GM12878 (cell line): ENCODE results near the gene TMPRSS15. TPM values are rescaled to one million over a fixed set of nuclear protein-coding genes. Genes with fewer than 3 reads are reported as not detected.

Experiments used
- ATAC-seq: fragments of 200-7000 bp; cut with Tn5 transposase; 3 replicates; pipeline ENCODE4 v1.9.1; 2020; ENCODE audit warnings: mild to moderate bottlenecking, moderate library complexity
- BruUV-seq: library from RNA; stranded (reverse); fragments of 400-500 nt; replicated peaks from 2 replicates; lab custom pipeline; 2021; lab: Mats Ljungman, UMichigan
- CTCF ChIA-PET: fragments of 300-600 bp; sonication (Branson Sonifier 250); formaldehyde crosslinking; extraction: SDS; loops from one replicate; lab custom pipeline; 2021; ENCODE audit warnings: inconsistent platforms; lab: Yijun Ruan, JAX
- POLR2A ChIA-PET: fragments of 350-600 bp; formaldehyde crosslinking; extraction: SDS; loops from one replicate; lab custom pipeline; 2021; ENCODE audit warnings: inconsistent platforms; lab: Charles Lee
- RAD21 ChIA-PET: fragments of 300-600 bp; sonication (Branson Sonifier 250); formaldehyde crosslinking; loops from one replicate; lab custom pipeline; 2023; ENCODE audit warnings: antibody characterized with exemption; ENCODE audit not compliant: unreplicated experiment; lab: Charles Lee
- SMC1A ChIA-PET: fragments of 300-600 bp; sonication (Branson Sonifier 250); formaldehyde crosslinking; loops from one replicate; lab custom pipeline; 2023; ENCODE audit not compliant: unreplicated experiment, uncharacterized antibody; lab: Charles Lee
- DNase-seq: peaks from one replicate; pipeline ENCODE4 v3.0.0-alpha.2; 2011; ENCODE audit warnings: low read depth, low spot score
- FAIRE-seq: peaks from 3 replicates; lab custom pipeline; 2011; peaks lifted over from hg19 to GRCh38; lab: Jason Lieb, UNC
- H2AFZ ChIP-seq: 2 replicates; pipeline ENCODE4 v1.6.0; 2011; ENCODE audit warnings: low read depth, low read length, control low read depth; ENCODE audit not compliant: control insufficient read depth
- H3K27ac ChIP-seq: 2 replicates; pipeline ENCODE4 v1.5.1; 2011; ENCODE audit warnings: control low read depth; ENCODE audit not compliant: control insufficient read depth, insufficient read depth
- H3K27me3 ChIP-seq, 2 experiments: replicated peaks in 1 of 2; 2 replicates each; pipeline versions ENCODE4 v1.6.0 to v1.6.1; 2011; ENCODE audit warnings: low read length in 1 of 2; ENCODE audit not compliant: control insufficient read depth in 2 of 2, insufficient read depth in 2 of 2
- H3K36me3 ChIP-seq, 2 experiments: 2 replicates each; pipeline ENCODE4 v1.5.1; 2011; ENCODE audit warnings: low read length in 1 of 2; ENCODE audit not compliant: control insufficient read depth in 2 of 2, insufficient read depth in 2 of 2
- H3K4me1 ChIP-seq: 2 replicates; pipeline ENCODE4 v1.6.1; 2011; ENCODE audit warnings: mild to moderate bottlenecking, low read length, moderate library complexity, mixed read lengths; ENCODE audit not compliant: control insufficient read depth, insufficient read depth
- H3K4me2 ChIP-seq: 2 replicates; pipeline ENCODE4 v1.6.0; 2011; ENCODE audit warnings: control low read depth; ENCODE audit not compliant: control insufficient read depth, insufficient read depth
- H3K4me3 ChIP-seq: fragments of 200-600 bp; sonication (generic); 2 replicates; pipeline ENCODE4 v1.5.1; 2016
- H3K79me2 ChIP-seq: 2 replicates; pipeline ENCODE4 v1.6.0; 2011; ENCODE audit warnings: low read length; ENCODE audit not compliant: control insufficient read depth, insufficient read depth
- H3K9ac ChIP-seq: 2 replicates; pipeline ENCODE4 v1.8.0; 2011; ENCODE audit warnings: low read length, control low read depth, mixed read lengths; ENCODE audit not compliant: control insufficient read depth, insufficient read depth
- H3K9me3 ChIP-seq: replicated peaks from 3 replicates; pipeline ENCODE4 v1.5.1; 2011; ENCODE audit warnings: mild to moderate bottlenecking, low read length; ENCODE audit not compliant: control insufficient read depth, insufficient read depth
- H4K20me1 ChIP-seq: 2 replicates; pipeline ENCODE4 v1.6.0; 2011; ENCODE audit not compliant: control insufficient read depth, insufficient read depth
- ATF7 ChIP-seq: fragments of 450-650 bp; IDR thresholded peaks from 2 replicates; pipeline ENCODE4 v1.6.1; 2016; ENCODE audit warnings: low read depth, mild to moderate bottlenecking
- CBFB ChIP-seq: IDR thresholded peaks from 2 replicates; pipeline ENCODE4 v1.6.1; 2016; ENCODE audit warnings: antibody characterized with exemption, low read depth
- CBX5 ChIP-seq: sonication (generic); IDR thresholded peaks from 2 replicates; pipeline ENCODE4 v1.6.1; 2016; ENCODE audit warnings: low read depth, moderate library complexity, mild to moderate bottlenecking, inconsistent platforms
- CEBPZ ChIP-seq: fragments of 150-350 bp; IDR thresholded peaks from 2 replicates; pipeline ENCODE4 v1.6.1; 2016; ENCODE audit warnings: low read depth, low read length
- E4F1 ChIP-seq: fragments of 450-650 bp; IDR thresholded peaks from 2 replicates; pipeline ENCODE4 v1.6.1; 2018; ENCODE audit warnings: borderline replicate concordance, mild to moderate bottlenecking; ENCODE audit not compliant: partially characterized antibody
- GABPA ChIP-seq: IDR thresholded peaks from 2 replicates; pipeline ENCODE4 v1.6.1; 2014; ENCODE audit warnings: antibody characterized with exemption, low read depth, mild to moderate bottlenecking, inconsistent platforms
- IKZF2 ChIP-seq, 2 experiments: fragments of 450-650 bp; IDR thresholded peaks; 2 replicates each; pipeline ENCODE4 v1.6.1; 2017; ENCODE audit warnings: mild to moderate bottlenecking in 2 of 2, moderate library complexity in 2 of 2
- JUND ChIP-seq: IDR thresholded peaks from 2 replicates; pipeline ENCODE4 v1.6.1; 2012; ENCODE audit warnings: low read depth, mild to moderate bottlenecking, low read length, improper control_type of control experiment, moderate library complexity
- MXI1 ChIP-seq: fragments of 150-350 bp; IDR thresholded peaks from 2 replicates; pipeline ENCODE4 v1.6.1; 2011; ENCODE audit warnings: low read depth, mild to moderate bottlenecking, inconsistent platforms, low read length, improper control_type of control experiment
- POU2F2 ChIP-seq: IDR thresholded peaks from 3 replicates; pipeline ENCODE4 v1.6.1; 2011; ENCODE audit warnings: low read depth, mild to moderate bottlenecking, low read length, borderline replicate concordance
- RB1 ChIP-seq: fragments of 450-650 bp; formaldehyde crosslinking; IDR thresholded peaks from 2 replicates; pipeline ENCODE4 v1.6.1; 2017; ENCODE audit warnings: mild to moderate bottlenecking, borderline replicate concordance
- RBBP5 ChIP-seq: fragments of 200-600 bp; sonication (generic); conservative IDR thresholded peaks from 2 replicates; pipeline ENCODE4 v1.6.1; 2016
- SP1 ChIP-seq: IDR thresholded peaks from one replicate; pipeline ENCODE4 v1.6.1; 2011; ENCODE audit warnings: low read depth, low read length
- WGBS: methylation state at CpG from one replicate; pipeline ENCODE4 v1.1.6; 2016; ENCODE audit warnings: low lambda C conversion rate; ENCODE audit not compliant: insufficient replicate concordance, insufficient coverage; ENCODE audit errors: missing lambda C conversion rate; 5-methylcytosine and 5-hydroxymethylcytosine counted together
- in situ Hi-C: fragments of 300-500 bp; cut with MboI; formaldehyde crosslinking; loops from 9 replicates; pipeline ENCODE4 v1.14.3; 2018; ENCODE audit warnings: mixed read lengths
- intact Hi-C: fragments of 100-400 bp; cut with micrococcal nuclease; formaldehyde crosslinking; loops from one replicate; pipeline ENCODE4 v1.14.2; 2022; ENCODE audit not compliant: unreplicated experiment
- polyA plus RNA-seq, 11 experiments: library from polyadenylated mRNA; depleted of rRNA in 4 of 11; unstranded in 6 of 11; stranded (reverse) in 5 of 11; fragments of >200 nt; fragmentation: Nextera tagmentation in 4 of 11; fragmentation: Illumina TruSeq in 1 of 11; extraction: Ambion mirVana in 4 of 11; extraction: Trizol in 1 of 11; gene quantifications; 1 replicate in 1 of 11; 2 replicates in 10 of 11; pipeline versions ENCODE4 v1.2.1 to v1.2.3, GENCODE V29; 2011 to 2016; ENCODE audit warnings: inconsistent platforms in 2 of 11, missing spikeins in 2 of 11, low read depth in 1 of 11
- total RNA-seq, 4 experiments: library from RNA; depleted of rRNA in 3 of 4; stranded (reverse); fragments of >200 nt in 3 of 4; fragmentation: Illumina TruSeq in 1 of 4; extraction: Trizol in 1 of 4; gene quantifications; 2 replicates each; pipeline versions ENCODE4 v1.2.1 to v1.2.3, GENCODE V29; 2013 to 2021

Gene TMPRSS15
- total and polyA plus RNA-seq, 10 of the 15 experiments (the other 5 are each of a cell fraction or from before 2014, with no cell fraction given): 0.02 to 0.11 TPM; not detected in 8

- DNase-seq: no peak
- SMC1A ChIA-PET: no interaction called here
- no peak for FAIRE-seq
- Histone ChIP-seq H3K4me2 (no peak overlapping the region), H3K4me3 (no peak overlapping the region), H3K79me2 (no peaks in the 10 kb centered on the region), H3K4me1 (no peaks in the 10 kb centered on the region), H3K9ac (no peak overlapping the region), H3K27me3 (no peaks in the 10 kb centered on the region), H2AFZ (no peak overlapping the region), H3K36me3 (no peaks in the 10 kb centered on the region), H3K9me3 (no peaks in the 10 kb centered on the region), H4K20me1 (no peaks in the 10 kb centered on the region), H3K27ac (no peak overlapping the region)
- WGBS: 18% methylated on average over 7 of the region's 7 CpGs
- intact Hi-C loops (no loop called here), in situ Hi-C loops (no loop called here)
- CTCF ChIA-PET: no interaction called here
- POLR2A ChIA-PET: no interaction called here
- TF ChIP-seq POU2F2 (no peak), CEBPZ (no peak), E4F1 (no peak), SP1 (no peak), MXI1 (no peak), GABPA (no peak), JUND (no peak), RB1 (no peak), CBFB (no peak), RBBP5 (no peak), IKZF2 (IDR thresholded peaks at IDR 0.05) (no peak), CBX5 (no peak), ATF7 (no peak)
- RAD21 ChIA-PET: no interaction called here
- no TSS peak for BruUV-seq
- no peak for ATAC-seq
Measured at GRCh38 chr21:18443085-18443484, 39.5 kb upstream of the TMPRSS15 start.
